Endothelial cell (in vitro differentiated cells): ENCODE measurements around the gene RIOK2. TPM values are rescaled to one million over a fixed set of nuclear protein-coding genes. Genes with fewer than 3 reads are reported as not detected.

Experiments
- DNase-seq: peaks from one replicate; pipeline ENCODE4 v3.0.0; 2021; ENCODE audit warnings: low spot score
- H3K27ac Mint-ChIP-seq: one replicate; pipeline ENCODE4 v1.8.0; 2021; ENCODE audit warnings: mixed read lengths, inconsistent platforms; ENCODE audit not compliant: unreplicated experiment
- H3K27me3 Mint-ChIP-seq: one replicate; pipeline ENCODE4 v1.8.0; 2021; ENCODE audit warnings: mild to moderate bottlenecking, moderate library complexity, mixed read lengths, inconsistent platforms; ENCODE audit not compliant: unreplicated experiment
- H3K36me3 Mint-ChIP-seq: one replicate; pipeline ENCODE4 v1.8.0; 2021; ENCODE audit warnings: mild to moderate bottlenecking, low read depth, mixed read lengths, inconsistent platforms; ENCODE audit not compliant: unreplicated experiment
- H3K4me1 Mint-ChIP-seq: one replicate; pipeline ENCODE4 v1.8.0; 2021; ENCODE audit warnings: mild to moderate bottlenecking, mixed read lengths, inconsistent platforms; ENCODE audit not compliant: unreplicated experiment
- H3K4me3 Mint-ChIP-seq: one replicate; pipeline ENCODE4 v1.8.0; 2021; ENCODE audit warnings: mild to moderate bottlenecking, mixed read lengths, inconsistent platforms; ENCODE audit not compliant: unreplicated experiment
- H3K9me3 Mint-ChIP-seq: one replicate; pipeline ENCODE4 v1.8.0; 2021; ENCODE audit warnings: mixed read lengths, inconsistent platforms; ENCODE audit not compliant: unreplicated experiment
- total RNA-seq: library from RNA; stranded (reverse); fragmentation: NEBNext Ultra II Directional; extraction: Animal tissue kit (Norgen Biotek cat#: 25700); gene quantifications from one replicate; pipeline ENCODE4 v1.2.1, GENCODE V29; 2021; ENCODE audit not compliant: unreplicated experiment
- TF ChIP-seq, protein P1 (sequence below): fragments of 200-600 bp; sonication (generic); IDR thresholded peaks from one replicate; pipeline ENCODE4 v1.5.0; 2021; ENCODE audit warnings: antibody characterized with exemption; ENCODE audit not compliant: unreplicated experiment

The RIOK2 gene
- total RNA-seq, 1 donor from 2014 or later, result 30.7 TPM

DNA sequence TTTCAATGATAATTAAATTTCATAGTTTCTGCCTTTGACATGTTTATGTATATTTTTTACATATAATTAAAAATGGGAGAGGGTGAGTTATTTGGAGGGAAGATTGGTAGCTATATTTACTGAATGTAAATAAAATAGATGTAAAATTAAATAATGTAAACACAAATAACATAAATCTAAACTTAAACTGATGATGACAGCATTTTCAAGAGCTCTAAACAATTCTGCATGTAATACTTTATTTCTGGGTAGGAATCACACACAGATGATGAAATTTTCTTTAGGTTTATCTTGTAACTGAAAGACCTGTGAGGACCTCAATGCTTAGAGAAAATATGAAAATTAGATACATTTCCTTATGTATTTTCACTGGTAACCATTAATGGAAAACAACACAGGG lies 42.2 kb upstream of the RIOK2 start:
- Mint-ChIP-seq H3K4me3 (no peak overlapping the region), H3K4me1 (peaks cover 7% of the 10 kb centered on the region), H3K27ac (no peak overlapping the region), H3K27me3 (peaks cover 2% of the 10 kb centered on the region), H3K9me3 (no peaks in the 10 kb centered on the region), H3K36me3 (no peaks in the 10 kb centered on the region)
- no peak for DNase-seq
- TF ChIP-seq, protein P1, sequence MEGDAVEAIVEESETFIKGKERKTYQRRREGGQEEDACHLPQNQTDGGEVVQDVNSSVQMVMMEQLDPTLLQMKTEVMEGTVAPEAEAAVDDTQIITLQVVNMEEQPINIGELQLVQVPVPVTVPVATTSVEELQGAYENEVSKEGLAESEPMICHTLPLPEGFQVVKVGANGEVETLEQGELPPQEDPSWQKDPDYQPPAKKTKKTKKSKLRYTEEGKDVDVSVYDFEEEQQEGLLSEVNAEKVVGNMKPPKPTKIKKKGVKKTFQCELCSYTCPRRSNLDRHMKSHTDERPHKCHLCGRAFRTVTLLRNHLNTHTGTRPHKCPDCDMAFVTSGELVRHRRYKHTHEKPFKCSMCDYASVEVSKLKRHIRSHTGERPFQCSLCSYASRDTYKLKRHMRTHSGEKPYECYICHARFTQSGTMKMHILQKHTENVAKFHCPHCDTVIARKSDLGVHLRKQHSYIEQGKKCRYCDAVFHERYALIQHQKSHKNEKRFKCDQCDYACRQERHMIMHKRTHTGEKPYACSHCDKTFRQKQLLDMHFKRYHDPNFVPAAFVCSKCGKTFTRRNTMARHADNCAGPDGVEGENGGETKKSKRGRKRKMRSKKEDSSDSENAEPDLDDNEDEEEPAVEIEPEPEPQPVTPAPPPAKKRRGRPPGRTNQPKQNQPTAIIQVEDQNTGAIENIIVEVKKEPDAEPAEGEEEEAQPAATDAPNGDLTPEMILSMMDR, result no peak

DNA sequence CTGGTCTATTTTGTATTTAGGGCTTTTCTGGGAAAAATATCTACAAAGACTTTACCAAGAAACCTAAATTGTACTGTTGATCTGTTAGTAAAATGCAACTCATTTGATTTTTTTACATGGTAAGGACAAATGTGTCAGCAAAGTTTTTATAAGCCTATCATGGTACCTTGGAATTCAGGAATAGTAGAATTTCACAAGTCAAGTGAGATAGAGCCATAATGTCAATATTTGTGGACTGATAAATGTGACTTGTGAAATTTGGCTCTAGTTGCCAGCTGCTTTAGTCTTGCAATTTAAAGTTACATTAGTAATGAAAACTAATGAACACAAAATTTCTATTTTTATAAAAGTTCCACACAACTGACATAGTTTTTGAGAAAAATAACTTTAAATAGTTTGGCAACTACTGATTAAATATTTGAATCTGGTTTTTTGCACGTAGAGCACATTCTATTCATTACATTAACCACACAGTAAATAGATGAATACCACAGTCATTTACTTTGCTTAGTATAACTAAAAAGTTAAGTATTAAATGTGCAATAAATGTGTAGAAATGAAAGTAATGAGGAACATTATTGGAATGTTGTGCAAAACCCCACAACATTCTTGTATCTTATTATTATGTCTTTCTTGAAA lies 41.2 kb upstream of the RIOK2 start:
- TF ChIP-seq, protein P1, result no peak
- no peak for DNase-seq
- no peaks in the 10 kb centered on the region for H3K9me3 Mint-ChIP-seq
- H3K36me3 Mint-ChIP-seq, result no peaks in the 10 kb centered on the region
- no peak overlapping the region for H3K4me3 Mint-ChIP-seq
- H3K4me1 Mint-ChIP-seq, result no peaks in the 10 kb centered on the region
- H3K27me3 Mint-ChIP-seq, result peaks cover 2% of the 10 kb centered on the region
- H3K27ac Mint-ChIP-seq, result no peak overlapping the region

- no peak for DNase-seq
- Mint-ChIP-seq H3K27me3 (peaks cover 2% of the 10 kb centered on the region), H3K4me3 (no peak overlapping the region), H3K9me3 (no peaks in the 10 kb centered on the region), H3K4me1 (no peaks in the 10 kb centered on the region), H3K36me3 (no peaks in the 10 kb centered on the region), H3K27ac (no peak overlapping the region)
- TF ChIP-seq, protein P1, result no peak
These were observed 40.5 kb upstream of the RIOK2 start for GRCh38 chr5:97223596-97223995.

DNA sequence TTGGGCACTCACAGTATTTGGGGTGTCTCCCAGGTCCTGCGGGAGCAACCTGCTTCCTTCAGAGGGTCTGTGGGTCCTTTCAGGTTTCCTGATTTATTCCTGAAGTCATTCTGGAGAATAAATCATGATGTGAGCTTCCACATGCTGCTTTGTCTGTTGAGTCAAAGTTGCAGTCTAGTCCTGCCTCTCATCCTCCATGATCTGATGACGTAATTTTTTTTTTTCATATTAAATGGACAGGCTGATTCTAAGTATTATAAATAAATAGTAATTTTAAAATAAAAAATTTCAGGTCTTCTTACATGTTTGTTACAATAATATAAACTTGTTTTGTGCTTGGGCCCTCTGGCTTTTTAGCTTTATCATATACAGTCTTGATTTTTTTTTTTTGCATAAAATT lies 26.3 kb upstream of the RIOK2 start:
- TF ChIP-seq, protein P1, result no peak
- Mint-ChIP-seq H3K27ac (no peak overlapping the region), H3K27me3 (no peaks in the 10 kb centered on the region), H3K9me3 (no peaks in the 10 kb centered on the region), H3K4me1 (no peaks in the 10 kb centered on the region), H3K36me3 (no peaks in the 10 kb centered on the region), H3K4me3 (no peak overlapping the region)
- DNase-seq, result no peak

DNA sequence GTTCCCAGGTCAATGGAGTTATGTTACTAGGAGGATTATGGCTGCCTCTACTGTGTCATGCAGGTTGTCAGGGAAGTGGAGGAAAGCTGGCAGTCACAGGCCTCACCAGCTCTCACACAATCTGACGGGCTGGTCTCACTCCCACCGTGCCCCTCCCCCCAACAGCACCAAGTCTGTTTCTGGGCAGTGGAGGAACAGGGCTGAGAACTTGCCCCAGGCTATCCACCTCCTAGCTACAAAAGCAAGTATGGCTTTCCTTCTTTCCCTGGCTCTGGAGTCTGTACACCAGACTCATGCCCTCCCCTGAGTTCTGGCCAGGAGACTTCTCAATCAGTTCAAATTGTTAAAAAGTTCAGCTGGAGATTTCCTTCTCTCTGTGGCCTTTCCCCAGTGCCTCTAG lies 25.7 kb upstream of the RIOK2 start:
- Mint-ChIP-seq H3K4me3 (no peak overlapping the region), H3K27me3 (no peaks in the 10 kb centered on the region)

More for the DNA sequence above, 25.7 kb upstream of the RIOK2 start:
- H3K36me3 Mint-ChIP-seq, result no peaks in the 10 kb centered on the region
- no peak overlapping the region for H3K27ac Mint-ChIP-seq
- DNase-seq, result no peak
- H3K9me3 Mint-ChIP-seq, result no peaks in the 10 kb centered on the region
- TF ChIP-seq, protein P1, result no peak
- no peaks in the 10 kb centered on the region for H3K4me1 Mint-ChIP-seq
